GM23338 (cell line): ENCODE data around the gene DMD. TPM values are rescaled to one million over a fixed set of nuclear protein-coding genes. Genes with fewer than 3 reads are reported as not detected.

ENCODE experiments used
- ATAC-seq: fragments of 200-7000 bp; cut with Tn5 transposase; 3 replicates; pipeline ENCODE4 v1.9.1; 2020
- DNase-seq: peaks from one replicate; pipeline ENCODE4 v3.0.0-alpha.2; 2015; ENCODE audit warnings: low spot score
- H2AFZ ChIP-seq: fragments of 200-600 bp; sonication (generic); 2 replicates; pipeline ENCODE4 v1.8.0; 2016; ENCODE audit warnings: antibody characterized with exemption, mild to moderate bottlenecking, moderate library complexity
- H3F3A ChIP-seq: fragments of 200-600 bp; sonication (generic); replicated peaks from 2 replicates; pipeline ENCODE4 v1.8.0; 2017; ENCODE audit warnings: antibody characterized with exemption, mixed run types, low read depth
- H3K27ac ChIP-seq: fragments of 200-600 bp; sonication (generic); 2 replicates; pipeline ENCODE4 v1.6.1; 2016; ENCODE audit warnings: low read depth
- H3K27me3 ChIP-seq: fragments of 200-600 bp; sonication (generic); 2 replicates; pipeline ENCODE4 v1.8.0; 2016; ENCODE audit warnings: mild to moderate bottlenecking, mixed run types, moderate library complexity; ENCODE audit not compliant: insufficient read depth
- H3K36me3 ChIP-seq: fragments of 200-600 bp; sonication (generic); 2 replicates; pipeline ENCODE4 v1.8.0; 2016; ENCODE audit warnings: mild to moderate bottlenecking; ENCODE audit not compliant: insufficient read depth
- H3K4me1 ChIP-seq: fragments of 200-600 bp; sonication (generic); 2 replicates; pipeline ENCODE4 v1.8.0; 2016; ENCODE audit warnings: mild to moderate bottlenecking, moderate library complexity; ENCODE audit not compliant: insufficient read depth
- H3K4me2 ChIP-seq: fragments of 200-600 bp; sonication (generic); 2 replicates; pipeline ENCODE4 v1.7.1; 2017; ENCODE audit warnings: mixed run types
- H3K4me3 ChIP-seq: fragments of 200-600 bp; sonication (generic); 2 replicates; pipeline ENCODE4 v1.6.1; 2016; ENCODE audit warnings: mixed run types
- H3K79me2 ChIP-seq: fragments of 200-600 bp; sonication (generic); replicated peaks from 2 replicates; pipeline ENCODE4 v1.8.0; 2017; ENCODE audit warnings: mild to moderate bottlenecking; ENCODE audit not compliant: insufficient read depth
- H3K9me2 ChIP-seq: fragments of 200-600 bp; sonication (generic); 2 replicates; pipeline ENCODE4 v1.8.0; 2017; ENCODE audit not compliant: insufficient read depth
- H4K20me1 ChIP-seq: fragments of 200-600 bp; sonication (generic); replicated peaks from 2 replicates; pipeline ENCODE4 v1.8.0; 2017; ENCODE audit warnings: mild to moderate bottlenecking; ENCODE audit not compliant: insufficient read depth
- H3K27ac Mint-ChIP-seq: 2 replicates; pipeline ENCODE4 v1.8.0; 2020; ENCODE audit warnings: inconsistent platforms, mild to moderate bottlenecking, moderate library complexity, mixed read lengths
- H3K27me3 Mint-ChIP-seq: 3 replicates; pipeline ENCODE4 v1.8.0; 2022; ENCODE audit warnings: low read depth, mild to moderate bottlenecking, moderate library complexity, mixed read lengths, inconsistent platforms; ENCODE audit not compliant: insufficient read depth, poor library complexity
- H3K36me3 Mint-ChIP-seq: 3 replicates; pipeline ENCODE4 v1.8.0; 2021; ENCODE audit warnings: low read depth, mild to moderate bottlenecking, inconsistent platforms, moderate library complexity, mixed read lengths
- H3K4me1 Mint-ChIP-seq: 3 replicates; pipeline ENCODE4 v1.8.0; 2020; ENCODE audit warnings: mild to moderate bottlenecking, inconsistent platforms, mixed read lengths
- H3K4me3 Mint-ChIP-seq: 3 replicates; pipeline ENCODE4 v1.8.0; 2021; ENCODE audit warnings: moderate library complexity, mild to moderate bottlenecking, inconsistent platforms, mixed read lengths
- H3K9me3 Mint-ChIP-seq: 3 replicates; pipeline ENCODE4 v1.8.0; 2020; ENCODE audit warnings: moderate library complexity, mild to moderate bottlenecking, inconsistent platforms, mixed read lengths
- CREB1 ChIP-seq: fragments of 250-450 bp; sonication (Bioruptor Pico); IDR thresholded peaks from 2 replicates; pipeline ENCODE4 v1.5.0; 2020; ENCODE audit warnings: low read depth, mild to moderate bottlenecking, moderate library complexity
- CTCF ChIP-seq, 2 experiments: fragments of 200-600 bp in 1 of 2; sonication (generic) in 1 of 2; conservative IDR thresholded peaks; 2 replicates each; pipeline versions ENCODE4 v1.5.1 to v1.6.1; 2016 to 2017; ENCODE audit warnings: antibody characterized with exemption in 2 of 2, low read depth in 2 of 2, mild to moderate bottlenecking in 2 of 2, moderate library complexity in 1 of 2
- ETS1 ChIP-seq: IDR thresholded peaks from 2 replicates; pipeline ENCODE4 v1.6.1; 2016; ENCODE audit warnings: antibody characterized with exemption
- EZH2phosphoT487 ChIP-seq: fragments of 200-600 bp; sonication (generic); IDR thresholded peaks from one replicate; pipeline ENCODE4 v1.8.1; 2018; ENCODE audit warnings: antibody characterized with exemption; ENCODE audit not compliant: unreplicated experiment
- POLR2AphosphoS5 ChIP-seq: IDR thresholded peaks from 2 replicates; pipeline ENCODE4 v1.6.1; 2016; ENCODE audit warnings: antibody characterized with exemption, low read depth
- ZNF331 ChIP-seq: fragments of 250-450 bp; sonication (Bioruptor Pico); IDR thresholded peaks from 2 replicates; pipeline ENCODE4 v1.5.0; 2020; ENCODE audit warnings: low read depth, mild to moderate bottlenecking, moderate library complexity
- ZNF462 ChIP-seq: fragments of 250-450 bp; sonication (Bioruptor Pico); IDR thresholded peaks from 2 replicates; pipeline ENCODE4 v1.5.0; 2020; ENCODE audit warnings: mild to moderate bottlenecking, moderate library complexity
- polyA plus RNA-seq: library from polyadenylated mRNA; unstranded; fragments of >200 nt; fragmentation: Nextera tagmentation; extraction: Ambion mirVana; gene quantifications from 2 replicates; pipeline ENCODE4 v1.2.1, GENCODE V29; 2016
- total RNA-seq: library from RNA; depleted of rRNA; stranded (reverse); fragments of >200 nt; shearing (Covaris generic); gene quantifications from 2 replicates; pipeline ENCODE4 v1.2.3, GENCODE V29; 2014

DMD gene
- total and polyA plus RNA-seq, 2 experiments from 2014 or later: 4.5 to 7.6 TPM

GRCh38 chrX:31870267-31870666 lies 1341.1 kb downstream of the DMD start:
- no peaks in the 10 kb centered on the region for H3F3A ChIP-seq
- H3K9me2 ChIP-seq: no peaks in the 10 kb centered on the region
- no peaks in the 10 kb centered on the region for H3K36me3 ChIP-seq
- Mint-ChIP-seq H3K27ac (0 out of 2 replicates have a peak overlapping the region, but pooled peaks have one; percentile 40), H3K4me1 (peaks cover 7% of the 10 kb centered on the region; the same call in 2 of the 3 replicates), H3K9me3 (no peaks in the 10 kb centered on the region), H3K27me3 (no peaks in the 10 kb centered on the region), H3K36me3 (no peaks in the 10 kb centered on the region), H3K4me3 (no peak overlapping the region)
- H3K27ac ChIP-seq: no peak overlapping the region
- H3K4me1 ChIP-seq: no peaks in the 10 kb centered on the region
- no peak overlapping the region for H3K4me3 ChIP-seq
- no peak for ATAC-seq
- no peak for DNase-seq
- H3K4me2 ChIP-seq: no peak overlapping the region
- no peaks in the 10 kb centered on the region for H4K20me1 ChIP-seq
- no peaks in the 10 kb centered on the region for H3K79me2 ChIP-seq
- no peaks in the 10 kb centered on the region for H3K27me3 ChIP-seq
- H2AFZ ChIP-seq: no peak overlapping the region
- no peak for TF ChIP-seq ZNF462 (CRISPR knock-in tag)
- no peak for TF ChIP-seq POLR2AphosphoS5
- no peak for TF ChIP-seq ETS1
- TF ChIP-seq EZH2phosphoT487: no peak
- no peak for TF ChIP-seq ZNF331 (CRISPR knock-in tag)
- no peak for TF ChIP-seq CTCF (conservative IDR thresholded peaks at IDR 0.05; ENCODE audit: low read depth in 2 of 2)
- no peak for TF ChIP-seq CREB1 (CRISPR knock-in tag)
